HEK293 (cell line): ENCODE measurements around the gene HNRNPM.

ENCODE experiments used
- ATF2 ChIP-seq: fragments of 450-650 bp; formaldehyde crosslinking; IDR thresholded peaks from 2 replicates; pipeline ENCODE4 v1.5.1; 2016; ENCODE audit warnings: missing biosample characterization, missing genetic modification characterization, low read depth
- CTCF ChIP-seq: fragments of 450-650 bp; formaldehyde crosslinking; IDR thresholded peaks from 2 replicates; pipeline ENCODE4 v1.5.1; 2016; ENCODE audit warnings: missing biosample characterization, missing genetic modification characterization
- EGR2 ChIP-seq: fragments of 450-650 bp; formaldehyde crosslinking; IDR thresholded peaks from 2 replicates; pipeline ENCODE4 v1.5.1; 2016; ENCODE audit warnings: low read depth, missing biosample characterization, missing genetic modification characterization
- MEIS1 ChIP-seq: sonication (generic); formaldehyde crosslinking; IDR thresholded peaks from 2 replicates; pipeline ENCODE4 v1.8.1; 2022; ENCODE audit warnings: missing genetic modification reagents, mild to moderate bottlenecking, borderline replicate concordance
- PRDM1 ChIP-seq: fragments of 450-650 bp; formaldehyde crosslinking; IDR thresholded peaks from 2 replicates; pipeline ENCODE4; 2016; ENCODE audit warnings: missing biosample characterization, missing genetic modification characterization
- YY1 ChIP-seq: fragments of 450-650 bp; formaldehyde crosslinking; IDR thresholded peaks from 2 replicates; pipeline ENCODE4 v1.5.1; 2018; ENCODE audit warnings: missing biosample characterization, missing genetic modification characterization
- ZBTB44 ChIP-seq: fragments of 450-650 bp; IDR thresholded peaks from 2 replicates; pipeline ENCODE4 v1.5.1; 2018; ENCODE audit warnings: missing biosample characterization, mild to moderate bottlenecking, missing genetic modification characterization
- ZBTB48 ChIP-seq: fragments of 450-650 bp; formaldehyde crosslinking; IDR thresholded peaks from 2 replicates; pipeline ENCODE4 v1.5.1; 2016; ENCODE audit warnings: missing biosample characterization, missing genetic modification characterization
- ZIC2 ChIP-seq: fragments of 450-650 bp; formaldehyde crosslinking; IDR thresholded peaks from 2 replicates; pipeline ENCODE4 v1.5.1; 2016; ENCODE audit warnings: missing biosample characterization, missing genetic modification characterization
- ZNF146 ChIP-seq: fragments of 450-650 bp; formaldehyde crosslinking; IDR thresholded peaks from 2 replicates; pipeline ENCODE4 v1.5.1; 2016; ENCODE audit warnings: missing biosample characterization, missing genetic modification characterization
- ZNF23 ChIP-seq: fragments of 450-650 bp; formaldehyde crosslinking; IDR thresholded peaks from 2 replicates; pipeline ENCODE4 v1.5.1; 2016; ENCODE audit warnings: missing biosample characterization, missing genetic modification characterization, borderline replicate concordance
- ZNF24 ChIP-seq: fragments of 450-650 bp; formaldehyde crosslinking; IDR thresholded peaks from 2 replicates; pipeline ENCODE4 v1.5.1; 2016; ENCODE audit warnings: missing biosample characterization, missing genetic modification characterization
- ZNF311 ChIP-seq: fragments of 450-650 bp; formaldehyde crosslinking; IDR thresholded peaks from 2 replicates; pipeline ENCODE4 v1.5.1; 2017; ENCODE audit warnings: missing biosample characterization, missing genetic modification characterization, borderline replicate concordance
- ZNF585B ChIP-seq: fragments of 450-650 bp; formaldehyde crosslinking; IDR thresholded peaks from 2 replicates; pipeline ENCODE4 v1.5.1; 2016; ENCODE audit warnings: missing biosample characterization, missing genetic modification characterization

- TF ChIP-seq MEIS1 (CRISPR knock-in tag) (no peak), PRDM1 (tag by site-specific recombination) (no peak), ZBTB48 (tag by site-specific recombination) (no peak), YY1 (no peak), ZNF23 (tag by site-specific recombination) (no peak), ZNF24 (tag by site-specific recombination) (no peak), ZNF311 (tag by site-specific recombination) (no peak), ZBTB44 (no peak), EGR2 (tag by site-specific recombination) (no peak), ZNF585B (tag by site-specific recombination) (no peak), ATF2 (tag by site-specific recombination) (no peak), ZIC2 (no peak), CTCF (tag by site-specific recombination) (no peak), ZNF146 (tag by site-specific recombination) (no peak)
Measured at GRCh38 chr19:8484331-8484894, 39.6 kb downstream of the HNRNPM start.
